ENCODE data around the gene KIF13A.
"Not testable (repeated sequence)": the region's sequence is repeated elsewhere in the genome, so short reads cannot be mapped to it uniquely, and the experiment has no call there.

The KIF13A gene

DNA sequence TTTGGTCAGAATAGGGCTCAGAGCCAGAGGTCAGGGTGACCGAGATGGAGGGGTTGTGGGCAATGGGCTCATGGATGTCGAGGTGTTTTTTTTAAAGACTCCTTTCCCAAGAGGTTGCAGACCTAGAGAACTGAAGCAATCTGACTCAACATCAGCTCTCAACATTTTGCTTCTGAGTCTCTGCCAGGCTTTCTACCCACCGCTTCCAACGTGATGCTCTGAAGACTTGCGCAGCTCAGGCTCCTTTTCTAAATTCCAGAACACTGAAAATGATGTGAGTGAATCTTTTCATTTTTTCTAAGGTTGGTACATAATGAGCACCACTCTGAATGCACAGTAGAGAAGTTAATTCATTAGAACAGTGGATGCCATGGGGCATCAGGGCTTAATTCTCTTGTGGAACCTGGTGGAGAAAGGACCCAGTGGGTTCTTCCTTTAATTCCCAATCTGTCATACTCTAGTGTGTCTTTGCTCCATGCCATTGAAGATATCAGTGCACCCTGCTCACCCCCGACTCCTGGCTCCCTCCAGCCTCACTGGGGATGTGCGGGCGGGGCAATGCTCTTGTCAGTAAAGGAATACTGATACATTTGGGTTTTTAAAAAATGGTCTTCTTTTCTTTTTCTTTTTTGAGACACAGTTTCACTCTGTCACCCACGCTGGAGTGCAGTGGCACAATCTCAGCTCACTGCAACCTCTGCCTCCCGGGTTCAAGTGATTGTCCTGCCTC lies 17.0 kb upstream of the KIF13A start:
- no peak overlapping the region for H3K4me3 ChIP-seq (ENCODE audit: low read length)
- no peak for DNase-seq (ENCODE audit: low read depth, low spot score)

DNA sequence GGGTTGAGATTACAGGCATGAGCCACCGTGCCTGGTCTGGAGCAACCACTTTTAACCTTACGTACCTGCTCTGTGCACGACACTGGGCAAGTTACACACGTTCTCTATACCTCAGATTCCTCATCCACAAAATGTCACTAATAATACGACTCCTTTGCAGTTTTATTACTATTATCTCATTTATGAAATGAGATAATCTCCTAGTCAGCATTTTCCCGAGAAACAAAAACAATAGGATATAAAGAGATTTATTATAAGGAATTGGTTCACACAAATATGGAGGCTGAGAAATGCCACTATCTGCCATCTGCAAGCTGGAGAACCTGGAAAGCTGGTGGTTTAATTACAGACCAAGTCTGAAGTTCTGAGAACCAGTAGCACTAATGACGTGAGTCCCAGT lies 12.0 kb upstream of the KIF13A start:
- DNase-seq (ENCODE audit: low read depth, low spot score): no peak
- H3K4me3 ChIP-seq (ENCODE audit: low read length): no peak overlapping the region

DNA sequence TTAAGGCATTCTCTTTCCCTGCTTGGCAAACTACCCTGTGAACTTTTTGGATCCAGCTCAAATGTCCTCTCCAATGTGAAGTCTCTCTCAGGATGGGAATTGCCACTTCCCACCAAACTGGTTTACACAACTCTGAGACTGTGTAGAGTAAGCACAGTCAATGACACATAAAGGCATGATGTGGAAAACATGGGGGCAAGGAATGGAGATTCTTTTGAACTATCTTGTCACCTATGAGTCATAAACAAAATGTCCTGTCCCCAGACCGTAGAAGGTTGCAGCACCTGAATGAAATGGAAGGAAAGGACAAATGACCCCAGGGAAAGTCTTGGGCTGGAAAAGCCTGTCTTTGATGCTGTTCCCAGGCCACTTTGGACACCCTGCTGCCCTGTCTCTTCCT lies 11.0 kb upstream of the KIF13A start:
- DNase-seq (ENCODE audit: low read depth, low spot score): no peak
- no peak overlapping the region for H3K4me3 ChIP-seq (ENCODE audit: low read length)

DNA sequence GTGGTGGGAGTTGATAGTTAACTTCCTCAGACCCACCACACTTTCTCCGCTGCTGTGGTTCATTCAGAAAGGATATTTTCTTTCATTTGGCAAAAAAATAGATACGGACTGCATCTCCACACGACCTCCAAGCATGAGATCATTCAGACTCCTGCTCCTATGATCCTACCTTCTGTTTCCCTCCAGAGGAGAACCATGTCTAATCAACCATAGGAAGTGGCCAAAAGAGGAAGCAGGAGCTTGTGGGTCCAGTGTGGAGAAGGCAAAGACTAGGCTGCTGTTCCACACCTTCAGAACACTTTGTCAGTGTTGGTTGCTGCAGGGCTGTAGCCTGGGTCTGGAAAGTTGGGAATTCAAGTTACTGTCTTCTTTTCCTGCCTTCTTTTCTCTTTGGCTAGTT lies 10.6 kb upstream of the KIF13A start:
- H3K4me3 ChIP-seq (ENCODE audit: low read length): no peak overlapping the region
- DNase-seq (ENCODE audit: low read depth, low spot score): no peak

DNA sequence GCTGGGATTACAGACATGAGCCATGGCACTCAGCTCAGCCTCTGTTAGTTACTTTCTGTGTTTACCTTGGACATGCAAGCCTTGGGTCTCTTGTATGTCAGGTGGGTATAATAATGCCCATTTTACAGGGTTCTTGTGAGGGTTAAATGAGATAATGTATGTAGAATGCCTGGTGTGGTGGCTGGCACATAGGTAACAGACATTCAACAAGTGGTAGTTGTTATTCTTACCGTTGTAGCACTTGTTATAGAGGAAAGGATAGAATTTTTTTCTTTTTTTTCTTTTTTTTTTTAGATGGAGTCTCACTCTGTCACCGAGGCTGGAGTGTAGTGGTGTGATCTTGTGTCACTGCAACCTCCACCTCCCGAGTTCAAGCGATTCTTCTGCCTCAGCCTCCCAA lies 8.0 kb upstream of the KIF13A start:
- no peak overlapping the region for H3K4me3 ChIP-seq (ENCODE audit: low read length)
- no peak for DNase-seq (ENCODE audit: low read depth, low spot score)

DNA sequence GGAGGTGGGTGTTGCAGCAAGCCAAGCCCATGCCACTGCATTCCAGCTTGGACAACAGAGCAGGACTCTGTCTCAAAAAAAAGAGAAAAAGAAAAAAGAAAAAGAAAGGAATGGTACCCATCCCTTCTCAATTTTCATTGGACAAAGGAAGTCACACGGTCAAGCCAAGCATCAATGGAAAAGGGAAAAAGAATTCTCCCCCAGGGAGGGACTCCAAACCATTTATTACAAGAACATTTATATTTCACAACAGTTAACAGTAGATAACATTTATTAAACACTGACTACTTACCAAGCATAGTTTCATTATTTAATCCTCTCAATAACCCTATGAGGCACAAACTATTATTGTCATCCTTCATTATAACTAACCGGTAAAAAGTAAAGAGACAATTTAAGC lies 6.6 kb upstream of the KIF13A start:
- DNase-seq (ENCODE audit: low read depth, low spot score): no peak
- H3K4me3 ChIP-seq (ENCODE audit: low read length): no peak overlapping the region

DNA sequence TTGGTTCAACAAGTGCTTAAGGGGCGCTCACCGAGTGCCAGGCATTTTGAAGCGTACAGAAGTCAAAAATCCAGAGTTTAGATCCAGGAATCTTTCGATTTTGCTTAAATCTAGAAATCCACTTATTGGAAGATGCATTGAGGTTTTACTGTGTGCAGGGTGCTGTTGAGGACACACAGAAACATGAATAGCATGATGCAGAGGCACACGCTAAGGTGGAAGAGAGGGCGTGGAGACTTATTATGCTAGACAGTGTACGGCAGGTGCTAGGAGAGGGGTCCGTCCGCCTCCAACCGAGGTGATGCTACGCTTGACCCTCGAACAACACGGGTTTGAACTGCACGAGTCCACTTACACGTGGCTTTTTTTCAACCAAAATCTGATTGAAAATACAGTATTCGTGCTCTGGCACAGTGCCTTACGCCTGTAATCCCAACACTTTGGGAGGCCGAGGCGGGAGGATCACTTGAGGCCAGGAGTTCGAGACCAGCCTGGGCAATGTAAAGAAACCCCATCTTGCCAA lies 1.0 kb upstream of the KIF13A start:
- H3K4me3 ChIP-seq (ENCODE audit: low read length): peak overlapping the region; percentile 37; the same call in 1 of the 2 replicates
- no peak for DNase-seq (ENCODE audit: low read depth, low spot score)

DNA sequence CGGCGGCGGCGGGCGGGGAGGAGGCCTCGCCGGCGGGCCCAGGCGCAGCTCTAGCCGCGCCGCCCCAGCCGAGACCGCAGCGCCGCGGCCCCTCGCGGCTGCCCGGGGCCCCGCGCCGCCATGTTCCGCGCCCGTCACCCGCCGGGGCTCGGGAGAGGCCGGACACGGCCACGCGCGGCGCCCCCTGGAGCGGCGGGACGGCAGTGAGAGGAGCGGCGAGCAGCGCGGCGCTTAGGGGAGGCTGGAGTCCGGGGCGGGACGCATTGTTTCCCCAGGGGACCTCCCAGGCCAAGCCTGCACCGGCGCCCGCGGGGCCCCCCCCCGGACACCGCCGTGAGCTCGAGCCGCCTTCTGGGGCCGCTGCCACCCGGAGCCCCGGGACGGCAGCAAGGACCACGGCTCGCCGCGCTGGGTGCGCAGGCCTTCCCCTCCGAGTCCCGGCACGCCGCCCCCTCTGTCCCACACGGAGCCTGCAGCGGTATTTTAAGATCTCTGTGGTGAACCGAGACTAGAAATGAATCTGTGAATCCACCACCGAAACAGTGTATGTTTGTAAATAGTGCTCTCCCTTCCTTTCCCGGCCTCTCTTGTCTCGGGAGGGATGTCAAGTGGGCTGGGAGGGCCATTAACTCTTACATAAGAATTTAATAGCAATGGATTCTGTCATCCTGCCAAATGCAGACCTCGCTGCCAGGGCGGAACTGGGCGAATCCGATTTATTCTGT lies 424 bp upstream of the KIF13A start:
- H3K4me3 ChIP-seq (ENCODE audit: low read length): peak overlapping the region; percentile 37

DNA sequence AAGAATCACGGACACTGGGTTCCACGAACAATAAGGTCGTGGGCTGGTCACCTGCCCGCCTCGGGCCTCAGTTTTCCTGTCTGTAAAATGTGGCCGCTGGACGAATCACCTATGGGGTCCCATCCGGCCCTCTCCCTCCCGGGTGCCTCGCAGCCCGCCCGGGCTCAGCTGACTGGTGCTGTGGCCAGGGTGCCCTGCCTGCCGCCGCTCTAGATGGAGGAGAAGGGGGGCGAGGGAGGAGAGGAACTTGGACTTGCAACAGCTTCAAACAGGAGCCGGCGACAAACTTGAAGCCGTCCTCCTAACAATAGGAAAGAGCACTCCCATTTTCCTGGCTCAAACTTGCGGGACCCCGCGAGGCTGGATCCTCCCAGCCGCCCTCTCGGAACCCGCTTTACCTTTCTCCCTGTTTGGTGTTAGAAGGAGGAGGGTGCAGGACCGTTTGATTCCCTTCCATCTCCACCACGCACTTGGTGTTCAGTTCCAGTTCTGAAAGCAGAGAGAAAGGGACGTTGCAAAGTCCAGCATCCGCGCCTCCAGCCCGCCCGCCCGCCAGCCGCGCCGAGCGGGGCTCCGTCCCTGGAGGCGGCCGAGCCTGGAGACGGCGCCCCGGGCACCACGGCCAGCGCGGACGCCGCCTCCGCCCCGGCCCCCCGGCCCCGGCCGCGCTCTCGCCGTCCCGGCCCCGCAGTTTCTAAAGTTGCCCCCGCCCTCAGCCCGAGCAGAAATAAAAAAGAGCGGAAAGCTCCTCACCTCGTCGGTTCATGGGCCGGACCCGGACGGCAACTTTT lies 584 bp downstream of the KIF13A start:
- no peak for DNase-seq (ENCODE audit: low read depth, low spot score)
- H3K4me3 ChIP-seq (ENCODE audit: low read length): no peak overlapping the region

More for the DNA sequence above, 424 bp upstream of the KIF13A start:
- DNase-seq (ENCODE audit: low read depth, low spot score): peak; percentile 11

DNA sequence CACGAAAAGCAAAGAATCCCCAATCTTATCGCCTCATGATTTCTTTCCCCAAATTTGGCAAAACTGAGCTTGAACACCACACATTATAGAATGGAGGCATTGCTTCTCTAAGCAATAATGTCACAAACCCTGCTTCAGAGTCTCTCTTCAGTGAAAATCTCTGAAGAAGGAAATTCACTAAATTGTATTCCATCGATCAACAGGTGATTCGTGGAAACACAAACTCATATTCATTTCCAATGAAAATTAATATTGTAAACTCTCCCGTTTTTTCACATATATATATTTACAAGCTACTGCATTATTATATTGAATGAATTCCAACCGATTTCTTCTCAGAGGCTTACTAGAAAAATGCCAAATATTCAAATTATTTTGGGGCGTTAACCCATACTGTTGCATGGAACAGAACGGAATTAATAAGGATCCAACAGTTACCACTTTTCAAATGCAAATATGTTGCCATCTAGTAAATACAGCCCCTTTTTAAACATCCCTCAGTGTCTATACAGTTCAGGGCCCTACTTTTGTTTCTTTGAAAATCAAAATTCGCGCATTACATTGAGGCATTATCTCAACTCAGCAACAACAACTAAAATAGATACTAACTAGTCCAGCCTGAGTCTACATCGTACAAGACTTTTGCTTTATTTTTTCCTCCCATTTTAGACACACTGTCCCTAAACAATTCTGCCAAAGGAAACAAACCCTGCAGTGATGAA lies 1.3 kb downstream of the KIF13A start:
- no peak for DNase-seq (ENCODE audit: low read depth, low spot score)
- H3K4me3 ChIP-seq (ENCODE audit: low read length): no peak overlapping the region

DNA sequence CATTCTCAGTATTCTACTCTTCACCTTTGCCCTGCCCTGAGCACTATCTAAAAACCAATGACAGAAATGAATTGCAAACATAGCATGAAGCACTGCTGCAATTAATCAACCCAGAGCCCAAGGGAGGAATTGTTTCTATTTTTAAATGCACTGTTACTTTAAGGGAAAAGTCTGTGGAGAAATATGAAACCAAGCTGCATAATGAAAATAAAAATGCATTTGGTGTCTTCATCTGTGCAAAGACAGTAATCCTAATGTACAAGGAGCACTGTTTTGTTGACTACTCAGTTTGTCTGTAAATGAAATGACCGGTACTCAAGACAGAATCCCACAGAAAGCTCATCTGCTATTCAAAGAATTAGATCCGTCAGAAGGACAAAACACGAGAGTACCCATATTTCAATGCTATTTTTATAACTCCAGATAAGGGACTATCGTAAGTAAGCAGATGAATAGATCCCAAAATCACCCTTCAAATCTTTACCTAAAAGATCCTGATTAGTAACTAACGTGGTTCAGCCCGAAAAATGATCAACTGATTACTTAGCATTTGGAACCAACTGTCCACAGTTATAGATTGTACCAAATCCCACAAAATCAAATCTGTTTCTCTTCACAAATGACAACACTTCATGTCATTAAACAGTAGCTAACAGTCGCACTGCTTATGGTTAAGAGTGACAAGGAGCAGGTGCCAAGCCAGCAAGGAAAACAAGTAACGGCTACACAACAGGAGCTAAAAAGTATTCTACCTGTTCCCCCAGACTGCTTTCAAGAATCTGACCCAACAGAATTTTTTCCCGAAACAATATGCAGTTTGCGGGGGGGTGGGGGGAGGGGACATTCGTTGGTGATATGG lies 2.4 kb downstream of the KIF13A start:
- DNase-seq (ENCODE audit: low read depth, low spot score): no peak
- no peak overlapping the region for H3K4me3 ChIP-seq (ENCODE audit: low read length)

DNA sequence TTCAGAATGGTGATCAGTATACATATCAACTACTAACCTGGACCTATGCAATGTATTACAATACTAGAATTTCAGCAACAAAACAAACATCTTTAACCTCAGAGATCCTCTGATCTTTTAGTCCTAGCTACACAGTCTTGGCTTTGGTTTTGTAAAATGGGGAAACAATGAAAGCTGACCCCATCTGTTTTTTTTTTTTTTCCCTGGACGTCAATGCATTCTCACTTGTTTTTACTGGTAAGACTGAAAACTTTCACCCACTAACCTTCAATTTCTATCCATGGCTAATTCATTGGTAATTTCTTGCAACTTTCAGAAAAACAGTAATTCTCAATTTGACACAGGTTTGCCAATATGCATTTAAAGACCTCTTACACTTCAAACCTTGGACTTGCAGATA lies 3.0 kb downstream of the KIF13A start:
- no peak for DNase-seq (ENCODE audit: low read depth, low spot score)
- no peak overlapping the region for H3K4me3 ChIP-seq (ENCODE audit: low read length)

DNA sequence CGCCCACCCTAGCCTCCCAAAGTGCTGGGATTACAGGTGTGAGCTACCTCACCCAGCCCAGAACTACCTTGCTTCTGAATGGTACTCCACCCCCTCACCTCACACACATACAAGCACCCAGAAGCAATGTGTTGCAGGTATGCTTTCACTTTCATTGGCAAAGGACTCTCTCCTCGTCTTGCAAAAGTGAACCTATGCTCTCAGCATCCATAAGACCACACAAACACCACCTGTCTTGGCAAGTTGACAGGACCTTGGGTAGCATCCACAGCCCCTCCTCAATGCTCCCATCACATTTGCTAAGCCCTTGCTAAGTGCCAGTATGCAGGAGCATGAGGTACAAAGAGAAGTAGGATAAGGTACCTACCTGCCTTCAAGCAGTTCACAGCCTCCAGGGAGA lies 3.7 kb downstream of the KIF13A start:
- no peak for DNase-seq (ENCODE audit: low read depth, low spot score)
- H3K4me3 ChIP-seq (ENCODE audit: low read length): no peak overlapping the region

DNA sequence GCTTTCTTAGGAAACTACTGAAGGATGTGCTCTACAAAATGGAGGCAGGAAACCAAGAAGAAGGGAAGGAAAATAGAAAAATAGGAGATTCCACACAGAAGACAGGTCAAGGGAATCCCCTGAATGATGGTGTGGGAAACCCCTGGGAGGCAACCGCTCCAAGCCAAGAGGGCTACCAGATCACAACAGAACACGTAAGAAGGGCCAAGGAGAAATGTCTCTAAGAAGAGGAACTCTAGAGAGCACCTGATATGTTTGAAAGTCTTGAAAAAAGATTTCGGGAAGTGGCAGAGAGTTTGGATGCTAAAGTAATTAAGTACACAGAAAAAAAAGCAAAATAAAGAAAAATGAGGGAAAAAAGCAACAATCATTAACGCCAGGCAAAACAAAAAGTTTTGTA lies 7.1 kb downstream of the KIF13A start:
- no peak overlapping the region for H3K4me3 ChIP-seq (ENCODE audit: low read length)
- DNase-seq (ENCODE audit: low read depth, low spot score): no peak

DNA sequence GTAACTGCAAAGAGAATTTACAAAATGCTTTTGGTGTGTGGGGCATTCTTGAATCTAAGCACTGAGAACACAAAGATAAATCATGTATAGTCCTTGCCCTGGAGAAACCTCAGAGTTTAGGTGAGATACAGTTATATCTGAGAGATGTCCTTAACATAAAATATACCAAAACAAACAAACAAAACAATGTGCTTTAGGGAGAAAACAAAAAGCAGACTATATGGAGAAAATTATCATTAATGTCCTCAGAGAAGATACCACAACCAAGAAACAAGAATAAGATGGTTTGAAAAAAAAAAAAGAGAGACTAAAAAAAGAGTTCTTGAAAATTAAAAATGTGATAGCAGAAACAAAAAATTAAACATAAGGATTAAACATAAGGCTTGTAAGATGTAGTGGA lies 8.0 kb downstream of the KIF13A start:
- DNase-seq (ENCODE audit: low read depth, low spot score): no peak
- H3K4me3 ChIP-seq (ENCODE audit: low read length): no peak overlapping the region

DNA sequence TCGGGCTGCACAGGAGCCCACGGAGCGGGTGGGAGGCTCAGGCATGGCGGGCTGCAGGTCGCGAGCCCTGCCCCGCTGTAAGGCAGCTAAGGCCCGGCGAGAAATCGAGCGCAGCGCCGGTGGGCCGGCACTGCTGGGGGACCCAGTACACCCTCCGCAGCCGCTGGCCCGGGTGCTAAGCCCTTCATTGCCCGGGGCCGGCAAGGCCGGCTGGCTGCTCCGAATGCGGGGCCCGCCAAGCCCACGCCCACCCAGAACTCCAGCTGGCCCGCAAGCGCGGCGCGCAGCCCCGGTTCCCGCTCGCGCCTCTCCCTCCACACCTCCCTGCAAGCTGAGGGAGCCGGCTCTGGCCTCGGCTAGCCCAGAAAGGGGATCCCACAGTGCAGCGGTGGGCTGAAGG lies 11.2 kb downstream of the KIF13A start:
- H3K4me3 ChIP-seq (ENCODE audit: low read length); DNase-seq (ENCODE audit: low read depth, low spot score): not testable (repeated sequence)

DNA sequence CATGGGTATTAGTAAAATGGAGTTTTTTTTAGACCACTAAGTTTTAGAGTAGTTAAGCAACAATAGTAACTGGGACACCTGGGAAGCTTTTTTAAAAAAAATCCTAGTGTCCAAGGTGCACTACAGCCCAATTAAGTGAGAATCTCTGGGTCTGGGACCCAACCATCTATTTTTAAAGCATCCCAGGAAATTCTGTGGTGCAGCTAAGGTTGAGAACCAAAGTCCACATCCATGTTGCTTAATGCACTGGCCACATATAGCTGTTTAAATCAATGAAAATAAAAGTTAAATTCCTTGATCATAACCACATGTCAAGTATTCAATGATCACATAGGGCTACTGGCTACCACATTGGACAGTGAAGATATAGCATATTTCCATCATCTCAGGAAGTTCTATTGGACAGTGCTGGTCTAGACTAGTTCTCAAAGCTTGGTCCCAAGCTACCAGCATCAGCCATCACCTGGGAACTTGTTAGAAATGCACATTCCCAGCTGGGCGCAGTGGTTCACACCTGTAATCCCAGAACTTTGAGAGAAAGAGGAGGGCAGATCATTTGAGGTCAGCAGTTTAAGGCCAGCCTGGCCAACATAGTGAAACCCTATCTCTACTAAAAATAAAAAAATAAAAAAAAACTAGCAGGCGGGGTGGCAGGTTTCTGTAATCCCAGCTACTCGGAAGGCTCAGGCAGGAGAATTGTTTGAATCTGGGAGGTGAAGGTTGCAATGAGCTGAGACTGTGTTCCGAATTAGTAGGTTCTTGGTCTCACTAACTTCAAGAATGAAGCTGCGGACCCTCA lies 12.7 kb downstream of the KIF13A start:
- H3K4me3 ChIP-seq (ENCODE audit: low read length): no peak overlapping the region
- DNase-seq (ENCODE audit: low read depth, low spot score): no peak
